ENCODE results near the gene JADE2. TPM values are rescaled to one million over a fixed set of nuclear protein-coding genes. Genes with fewer than 3 reads are reported as not detected.

Gene JADE2
- total and polyA plus RNA-seq, 2 donors (not counting 3 experiments of a cell fraction or from before 2014, with no cell fraction given): 11.6 to 31.1 TPM

DNA sequence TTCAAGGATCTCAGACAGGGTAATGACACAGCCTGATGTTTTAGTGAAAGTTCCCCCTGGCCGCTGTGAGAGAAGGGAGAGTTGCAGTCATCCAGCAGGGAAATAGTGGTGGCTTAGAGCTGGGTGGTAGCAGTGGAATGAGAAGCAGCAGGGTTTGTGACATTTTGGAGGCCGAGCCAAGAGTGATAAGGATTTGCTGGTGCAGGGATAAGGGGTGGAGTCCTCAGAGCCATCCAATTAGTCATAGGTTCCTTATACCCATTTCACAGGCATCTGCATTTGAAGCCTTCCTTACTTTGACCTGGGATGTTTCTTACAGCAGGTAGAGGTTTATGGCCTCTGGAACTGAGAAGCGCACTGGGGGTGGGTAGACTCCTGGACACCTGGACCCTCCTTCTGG, 12.8 kb downstream of the JADE2 start:
- intact Hi-C loops (cut with micrococcal nuclease): no loop called here
- Histone ChIP-seq H3K9ac (replicated peaks; ENCODE audit: extremely low read depth, insufficient read depth, low read length) (no peak overlapping the region), H3K27ac (ENCODE audit: insufficient read depth, low read depth, low read length) (no peak overlapping the region), H3K79me2 (ENCODE audit: control insufficient read depth, insufficient read depth, low read length) (peaks cover 1% of the 10 kb centered on the region), H2AFZ (ENCODE audit: low read depth, low read length) (no peak overlapping the region), H3K9me1 (replicated peaks; ENCODE audit: control insufficient read depth, extremely low read depth, insufficient read depth, low read length) (no peaks in the 10 kb centered on the region), H3K4me1 (ENCODE audit: control insufficient read depth, extremely low read depth, insufficient read depth, low read length) (no peaks in the 10 kb centered on the region), H4K20me1 (replicated peaks; ENCODE audit: control insufficient read depth, extremely low read depth, insufficient read depth, low read length) (no peaks in the 10 kb centered on the region), H3K4me2 (ENCODE audit: insufficient read depth, low read length) (no peak overlapping the region), H3K36me3 (ENCODE audit: control insufficient read depth in 2 of 2, extremely low read depth in 1 of 2, insufficient read depth in 2 of 2, low read length in 2 of 2) (peaks cover 3 to 14% of the 10 kb centered on the region in 2 experiments), H3K4me3 (replicated peaks in 1 of 3; ENCODE audit: insufficient read depth in 1 of 3, low read depth in 1 of 3, low read length in 3 of 3) (no peak overlapping the region), H3K27me3 (ENCODE audit: control insufficient read depth in 2 of 2, insufficient read depth in 2 of 2, low read length in 2 of 2) (no peaks in the 10 kb centered on the region), H3K9me3 (replicated peaks; ENCODE audit: control insufficient read depth, insufficient read depth, low read length) (no peaks in the 10 kb centered on the region)
- DNase-seq (ENCODE audit: low read depth, low spot score) (no peak), FAIRE-seq (peak; percentile 56)
- CTCF ChIA-PET: interaction anchor here (3.4 kb wide), 1 partner anchor 11 kb away, joined by 14 read pairs; no protein-coding TSS in a partner anchor
- dilution Hi-C loops (cut with MboI; ENCODE audit: extremely low pct_ligation_motif_present, low sequenced_read_pairs): no loop called here
- no TSS peak for BruUV-seq (replicated peaks)
- TF ChIP-seq, protein P1, sequence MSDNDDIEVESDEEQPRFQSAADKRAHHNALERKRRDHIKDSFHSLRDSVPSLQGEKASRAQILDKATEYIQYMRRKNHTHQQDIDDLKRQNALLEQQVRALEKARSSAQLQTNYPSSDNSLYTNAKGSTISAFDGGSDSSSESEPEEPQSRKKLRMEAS (IDR thresholded peaks at IDR 0.05; ENCODE audit: insufficient read depth, insufficient read length): no peak
- TF ChIP-seq MYC (IDR thresholded peaks at IDR 0.05; ENCODE audit: low read depth, low read length): no peak
- TF ChIP-seq POLR2A (IDR thresholded peaks at IDR 0.05; ENCODE audit: low read depth, low read length): no peak
- TF ChIP-seq FOS (IDR thresholded peaks at IDR 0.05; ENCODE audit: borderline replicate concordance, insufficient read depth, low read length): no peak
- no peak for TF ChIP-seq JUN (IDR thresholded peaks at IDR 0.05; ENCODE audit: borderline replicate concordance, insufficient read depth, insufficient read length, low read depth)
- TF ChIP-seq GATA2 (IDR thresholded peaks at IDR 0.05; ENCODE audit: insufficient read depth, insufficient read length, low read depth, low read length): no peak
- no peak for TF ChIP-seq POLR2AphosphoS5 (IDR thresholded peaks at IDR 0.05; ENCODE audit: insufficient read depth, low read depth, low read length)
- TF ChIP-seq EZH2 (IDR thresholded peaks at IDR 0.05; ENCODE audit: borderline replicate concordance, low read depth, low read length, severe bottlenecking): no peak
- TF ChIP-seq, protein P2, sequence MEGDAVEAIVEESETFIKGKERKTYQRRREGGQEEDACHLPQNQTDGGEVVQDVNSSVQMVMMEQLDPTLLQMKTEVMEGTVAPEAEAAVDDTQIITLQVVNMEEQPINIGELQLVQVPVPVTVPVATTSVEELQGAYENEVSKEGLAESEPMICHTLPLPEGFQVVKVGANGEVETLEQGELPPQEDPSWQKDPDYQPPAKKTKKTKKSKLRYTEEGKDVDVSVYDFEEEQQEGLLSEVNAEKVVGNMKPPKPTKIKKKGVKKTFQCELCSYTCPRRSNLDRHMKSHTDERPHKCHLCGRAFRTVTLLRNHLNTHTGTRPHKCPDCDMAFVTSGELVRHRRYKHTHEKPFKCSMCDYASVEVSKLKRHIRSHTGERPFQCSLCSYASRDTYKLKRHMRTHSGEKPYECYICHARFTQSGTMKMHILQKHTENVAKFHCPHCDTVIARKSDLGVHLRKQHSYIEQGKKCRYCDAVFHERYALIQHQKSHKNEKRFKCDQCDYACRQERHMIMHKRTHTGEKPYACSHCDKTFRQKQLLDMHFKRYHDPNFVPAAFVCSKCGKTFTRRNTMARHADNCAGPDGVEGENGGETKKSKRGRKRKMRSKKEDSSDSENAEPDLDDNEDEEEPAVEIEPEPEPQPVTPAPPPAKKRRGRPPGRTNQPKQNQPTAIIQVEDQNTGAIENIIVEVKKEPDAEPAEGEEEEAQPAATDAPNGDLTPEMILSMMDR (IDR thresholded peaks at IDR 0.05; ENCODE audit: extremely low read depth in 1 of 2, insufficient read depth in 1 of 2, low read depth in 1 of 2, low read length in 2 of 2): no peak
- POLR2A ChIA-PET: no interaction called here
